Mammary epithelial cell (primary cell): ENCODE data around the gene NEUROD1.

Source experiments
- EZH2 ChIP-seq: IDR thresholded peaks from 2 replicates; pipeline ENCODE4 v1.6.1; 2012; ENCODE audit warnings: low read length, inconsistent platforms, borderline replicate concordance
- TF ChIP-seq, protein P1 (sequence below), 2 donors: IDR thresholded peaks in 1 of 2; conservative IDR thresholded peaks in 1 of 2; 2 replicates each; pipeline ENCODE4 v1.5.1; 2011 to 2012; ENCODE audit warnings: inconsistent platforms in 2 of 2, low read length in 2 of 2, mild to moderate bottlenecking in 2 of 2, control low read depth in 1 of 2, low read depth in 1 of 2; ENCODE audit not compliant: insufficient read depth in 1 of 2; ENCODE audit errors: extremely low read depth in 1 of 2

DNA sequence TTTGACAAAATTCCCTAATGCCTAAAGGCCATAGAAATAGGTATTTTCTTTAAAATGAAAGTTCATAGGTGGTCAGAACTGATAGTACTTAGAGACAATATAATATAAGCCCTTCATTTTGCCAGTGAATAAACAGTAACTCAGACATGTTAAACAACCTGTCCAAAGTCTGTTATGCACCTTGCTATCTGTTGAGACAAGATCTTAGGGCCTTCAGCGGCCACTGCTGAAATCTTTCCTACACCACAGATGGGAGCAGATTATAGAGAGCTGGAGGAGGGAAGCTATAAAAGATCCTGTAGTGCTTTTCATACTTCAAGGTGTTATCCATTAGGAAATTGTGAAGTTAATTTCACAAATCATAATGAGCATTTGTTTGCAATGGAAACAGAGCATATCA, 37.2 kb downstream of the NEUROD1 start:
- TF ChIP-seq, protein P1, sequence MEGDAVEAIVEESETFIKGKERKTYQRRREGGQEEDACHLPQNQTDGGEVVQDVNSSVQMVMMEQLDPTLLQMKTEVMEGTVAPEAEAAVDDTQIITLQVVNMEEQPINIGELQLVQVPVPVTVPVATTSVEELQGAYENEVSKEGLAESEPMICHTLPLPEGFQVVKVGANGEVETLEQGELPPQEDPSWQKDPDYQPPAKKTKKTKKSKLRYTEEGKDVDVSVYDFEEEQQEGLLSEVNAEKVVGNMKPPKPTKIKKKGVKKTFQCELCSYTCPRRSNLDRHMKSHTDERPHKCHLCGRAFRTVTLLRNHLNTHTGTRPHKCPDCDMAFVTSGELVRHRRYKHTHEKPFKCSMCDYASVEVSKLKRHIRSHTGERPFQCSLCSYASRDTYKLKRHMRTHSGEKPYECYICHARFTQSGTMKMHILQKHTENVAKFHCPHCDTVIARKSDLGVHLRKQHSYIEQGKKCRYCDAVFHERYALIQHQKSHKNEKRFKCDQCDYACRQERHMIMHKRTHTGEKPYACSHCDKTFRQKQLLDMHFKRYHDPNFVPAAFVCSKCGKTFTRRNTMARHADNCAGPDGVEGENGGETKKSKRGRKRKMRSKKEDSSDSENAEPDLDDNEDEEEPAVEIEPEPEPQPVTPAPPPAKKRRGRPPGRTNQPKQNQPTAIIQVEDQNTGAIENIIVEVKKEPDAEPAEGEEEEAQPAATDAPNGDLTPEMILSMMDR (conservative IDR thresholded peaks at IDR 0.05 in 1 of 2, IDR thresholded peaks at IDR 0.05 in 1 of 2; ENCODE audit: extremely low read depth in 1 of 2, insufficient read depth in 1 of 2, low read depth in 1 of 2, low read length in 2 of 2) = no peak
- no peak for TF ChIP-seq EZH2
